ENCODE results near the gene HDAC7.

HDAC7 gene

DNA sequence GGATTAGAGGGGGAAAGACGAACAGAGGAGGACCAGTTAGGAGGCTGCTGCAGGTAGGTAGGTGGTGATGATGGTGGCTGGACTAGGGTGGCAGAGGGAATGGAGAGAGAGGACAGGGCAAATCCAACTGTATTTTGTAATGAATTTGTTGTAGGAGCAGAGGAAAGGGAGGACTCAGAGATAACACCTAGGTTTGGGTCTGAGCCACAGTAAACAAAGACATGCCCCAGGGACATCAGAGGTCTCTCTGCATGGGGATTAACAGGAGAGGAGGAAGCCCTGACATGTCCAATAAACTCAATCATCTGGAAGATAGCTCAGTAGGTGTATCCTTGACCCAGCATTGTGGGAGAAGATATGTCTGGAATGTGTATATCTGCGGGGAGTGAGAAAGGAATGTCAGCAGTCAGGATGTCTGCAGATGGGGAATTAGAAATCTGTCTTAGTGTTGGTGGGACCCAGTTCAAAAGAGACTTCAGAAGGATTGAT is 51.3 kb downstream of the HDAC7 start:
- Histone ChIP-seq H3K4me1 (peaks cover 18% of the 10 kb centered on the region), H3K4me3 (ENCODE audit: low read depth, low read length) (no peak overlapping the region), H3K4me2 (ENCODE audit: low read length) (peak overlapping the region; percentile 42)

GRCh38 chr12:47767216-47767724 is 52.4 kb downstream of the HDAC7 start:
- no peaks in the 10 kb centered on the region for H3K36me3 ChIP-seq (ENCODE audit: control insufficient read depth, insufficient read depth, low read length)
- no peaks in the 10 kb centered on the region for H3K9me3 ChIP-seq (ENCODE audit: control insufficient read depth, low read length)
- no peak overlapping the region for H3K4me3 ChIP-seq (ENCODE audit: low read depth, low read length)
- no peak overlapping the region for H3K27ac ChIP-seq
- no peak overlapping the region for H3K9ac ChIP-seq
- no peak overlapping the region for H2AFZ ChIP-seq
- no peak overlapping the region for H3K4me2 ChIP-seq (ENCODE audit: low read length)
- peak; percentile 66 for TF ChIP-seq CTCF (IDR thresholded peaks at IDR 0.05)
- no peaks in the 10 kb centered on the region for H3K27me3 ChIP-seq (ENCODE audit: control insufficient read depth, insufficient read depth, low read length)
- peaks cover 4% of the 10 kb centered on the region for H3K79me2 ChIP-seq
- peaks cover 29% of the 10 kb centered on the region for H3K4me1 ChIP-seq

More for the DNA sequence above, 51.3 kb downstream of the HDAC7 start:
- Histone ChIP-seq H3K9me3 (ENCODE audit: control insufficient read depth, low read length) (no peaks in the 10 kb centered on the region), H3K79me2 (peaks cover 4% of the 10 kb centered on the region), H2AFZ (no peak overlapping the region), H3K9ac (no peak overlapping the region), H3K27ac (peak overlapping the region; percentile 75), H3K36me3 (ENCODE audit: control insufficient read depth, insufficient read depth, low read length) (no peaks in the 10 kb centered on the region), H3K27me3 (ENCODE audit: control insufficient read depth, insufficient read depth, low read length) (no peaks in the 10 kb centered on the region)
- TF ChIP-seq CTCF (IDR thresholded peaks at IDR 0.05), result no peak

DNA sequence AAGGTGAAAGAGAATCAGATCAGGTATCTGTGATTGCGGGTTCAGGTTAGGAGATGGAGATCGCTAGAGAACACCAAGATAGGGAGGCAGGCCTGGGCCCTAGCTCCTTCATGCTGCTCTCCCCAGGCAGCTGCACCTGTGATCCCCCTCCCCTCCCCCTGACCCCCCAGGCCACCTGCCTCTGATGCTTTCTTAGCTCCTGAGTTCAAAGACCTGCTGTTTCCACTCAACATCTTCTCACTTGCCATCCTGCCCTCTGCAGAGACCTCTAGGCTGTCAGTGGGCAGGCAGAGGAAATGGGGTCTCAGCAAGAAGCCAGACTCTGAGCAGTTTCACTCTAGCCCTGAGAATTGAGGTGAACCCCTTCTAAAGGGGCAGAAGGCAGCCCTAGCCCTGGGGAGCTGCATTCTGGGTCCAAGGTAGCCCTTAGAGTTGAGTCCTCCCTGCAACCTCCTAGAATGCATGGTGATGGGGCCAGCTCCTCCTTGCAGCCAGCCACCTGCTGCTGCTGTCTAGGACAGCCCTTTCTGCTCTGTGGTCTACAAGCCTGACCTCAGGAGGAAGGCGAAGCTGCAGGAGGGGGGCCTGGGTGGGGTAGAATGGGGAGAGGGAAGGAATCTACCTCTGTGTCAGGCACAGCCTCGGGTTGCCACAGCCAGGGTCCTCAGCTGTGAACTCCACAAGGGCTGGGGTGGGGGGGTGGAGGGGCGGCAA is 53.0 kb downstream of the HDAC7 start:
- no peak overlapping the region for H2AFZ ChIP-seq
- H3K9ac ChIP-seq, result no peak overlapping the region
- H3K36me3 ChIP-seq (ENCODE audit: control insufficient read depth, insufficient read depth, low read length), result no peaks in the 10 kb centered on the region
- no peaks in the 10 kb centered on the region for H3K27me3 ChIP-seq (ENCODE audit: control insufficient read depth, insufficient read depth, low read length)
- peaks cover 4% of the 10 kb centered on the region for H3K79me2 ChIP-seq
- peaks cover 35% of the 10 kb centered on the region for H3K4me1 ChIP-seq
- H3K4me2 ChIP-seq (ENCODE audit: low read length), result no peak overlapping the region
- no peak for TF ChIP-seq CTCF (IDR thresholded peaks at IDR 0.05)
- no peak overlapping the region for H3K27ac ChIP-seq
- no peaks in the 10 kb centered on the region for H3K9me3 ChIP-seq (ENCODE audit: control insufficient read depth, low read length)
- no peak overlapping the region for H3K4me3 ChIP-seq (ENCODE audit: low read depth, low read length)

- Histone ChIP-seq H3K4me1 (peaks cover 41% of the 10 kb centered on the region), H3K9me3 (ENCODE audit: control insufficient read depth, low read length) (no peaks in the 10 kb centered on the region), H3K4me2 (ENCODE audit: low read length) (no peak overlapping the region), H3K4me3 (ENCODE audit: low read depth, low read length) (no peak overlapping the region), H3K36me3 (ENCODE audit: control insufficient read depth, insufficient read depth, low read length) (no peaks in the 10 kb centered on the region), H2AFZ (peak overlapping the region; percentile 6), H3K27ac (peak overlapping the region; percentile 86), H3K27me3 (ENCODE audit: control insufficient read depth, insufficient read depth, low read length) (no peaks in the 10 kb centered on the region), H3K79me2 (peaks cover 4% of the 10 kb centered on the region), H3K9ac (no peak overlapping the region)
- no peak for TF ChIP-seq CTCF (IDR thresholded peaks at IDR 0.05)
Measured at GRCh38 chr12:47763481-47764346, 56.0 kb downstream of the HDAC7 start.

Data from parathyroid adenoma (tissue), 2 donors.